C4-2B (cell line): ENCODE measurements around the gene CTNNA2.

Experiments
- CTCF ChIP-seq: fragments of 450-650 bp; conservative IDR thresholded peaks from 2 replicates; pipeline ENCODE4 v1.5.1; 2017; ENCODE audit warnings: mild to moderate bottlenecking
- ZFX ChIP-seq: fragments of 450-650 bp; IDR thresholded peaks from 2 replicates; pipeline ENCODE4 v1.6.1; 2017

- no peak for TF ChIP-seq CTCF
- no peak for TF ChIP-seq ZFX
Observed at GRCh38 chr2:79901161-79901560, 388.3 kb downstream of the CTNNA2 start.
